ENCODE data around the gene KIF6.

- no peak for TF ChIP-seq CTCF (IDR thresholded peaks at IDR 0.05)
- no peak for TF ChIP-seq POLR2A (IDR thresholded peaks at IDR 0.05)
Measured at GRCh38 chr6:39353698-39354315, 371.4 kb downstream of the KIF6 start.
